ENCODE results near the gene POLR2J. TPM values are rescaled to one million over a fixed set of nuclear protein-coding genes. Genes with fewer than 3 reads are reported as not detected.
A peak's percentile ranks its signal among the peaks of the same experiment; 100 is the strongest.

The POLR2J gene
- total RNA-seq, 2 donors from 2014 or later, result 10.7 to 22.9 TPM

GRCh38 chr7:102433219-102434038, 45.3 kb downstream of the POLR2J start, which contains the start of gene ORAI2:
ORAI2 (plus strand) TSS chr7:102433575; CDS start chr7:102438957, 5,382 bp downstream.
- Histone ChIP-seq H3K9me3 (no peaks in the 10 kb centered on the region), H3K27ac (peak within 1 kb of the TSS in 1 of 2 donors; percentile 55), H3K4me3 (peak within 1 kb of the TSS; percentile 92), H3K27me3 (replicated peaks; ENCODE audit: insufficient read depth) (no peaks in the 10 kb centered on the region), H3K36me3 (no peaks in the 10 kb centered on the region), H3K4me1 (ENCODE audit: control insufficient read depth in 1 of 2, low read depth in 2 of 2) (peaks cover 0 to 18% of the 10 kb centered on the region in 2 donors)
- no peak for TF ChIP-seq CTCF (IDR thresholded peaks at IDR 0.05)
- no peak for DNase-seq (ENCODE audit: low spot score)
- ATAC-seq (ENCODE audit: insufficient number of reproducible peaks, low FRiP score, low read depth), result peak; percentile 85

GRCh38 chr7:102432442-102433218, 46.1 kb downstream of the POLR2J start:
- peak overlapping the region in 1 of 2 donors; percentile 55 for H3K27ac ChIP-seq
- H3K4me1 ChIP-seq (ENCODE audit: control insufficient read depth in 1 of 2, low read depth in 2 of 2), result peaks cover 0 to 18% of the 10 kb centered on the region in 2 donors
- H3K4me3 ChIP-seq, result peak overlapping the region; percentile 92
- peak; percentile 15 for ATAC-seq (ENCODE audit: insufficient number of reproducible peaks, low FRiP score, low read depth)
- no peaks in the 10 kb centered on the region for H3K27me3 ChIP-seq (replicated peaks; ENCODE audit: insufficient read depth)
- H3K36me3 ChIP-seq, result no peaks in the 10 kb centered on the region
- no peaks in the 10 kb centered on the region for H3K9me3 ChIP-seq
- DNase-seq (ENCODE audit: low spot score), result no peak
- TF ChIP-seq CTCF (IDR thresholded peaks at IDR 0.05), result no peak

GRCh38 chr7:102431617-102432298, 47.0 kb downstream of the POLR2J start:
- no peaks in the 10 kb centered on the region for H3K9me3 ChIP-seq
- ATAC-seq (ENCODE audit: insufficient number of reproducible peaks, low FRiP score, low read depth), result no peak
- peaks cover 0 to 18% of the 10 kb centered on the region in 2 donors for H3K4me1 ChIP-seq (ENCODE audit: control insufficient read depth in 1 of 2, low read depth in 2 of 2)
- TF ChIP-seq CTCF (IDR thresholded peaks at IDR 0.05), result no peak
- H3K27me3 ChIP-seq (replicated peaks; ENCODE audit: insufficient read depth), result no peaks in the 10 kb centered on the region
- H3K27ac ChIP-seq, result peak overlapping the region in 1 of 2 donors; percentile 27
- H3K36me3 ChIP-seq, result peaks cover 4% of the 10 kb centered on the region
- no peak overlapping the region for H3K4me3 ChIP-seq
- DNase-seq (ENCODE audit: low spot score), result no peak

GRCh38 chr7:102429141-102429899, 49.4 kb downstream of the POLR2J start:
- no peak for TF ChIP-seq CTCF (IDR thresholded peaks at IDR 0.05)
- ATAC-seq (ENCODE audit: insufficient number of reproducible peaks, low FRiP score, low read depth), result no peak
- Histone ChIP-seq H3K27ac (no peak overlapping the region), H3K4me3 (no peak overlapping the region), H3K4me1 (ENCODE audit: control insufficient read depth in 1 of 2, low read depth in 2 of 2) (peaks cover 0 to 14% of the 10 kb centered on the region in 2 donors), H3K36me3 (peaks cover 11% of the 10 kb centered on the region), H3K9me3 (no peaks in the 10 kb centered on the region), H3K27me3 (replicated peaks; ENCODE audit: insufficient read depth) (no peaks in the 10 kb centered on the region)
- no peak for DNase-seq (ENCODE audit: low spot score)

All from thoracic aorta (tissue), 2 donors.